HG02981 (cell line): ENCODE results near the gene ELK4.
A peak's percentile ranks its signal among the peaks of the same experiment; 100 is the strongest.

Experiments used
- ATAC-seq: cut with Tn5 transposase; IDR thresholded peaks from one replicate; pipeline ENCODE4 v1.9.1; 2021; ENCODE audit warnings: mild to moderate bottlenecking, moderate library complexity; ENCODE audit not compliant: unreplicated experiment

ELK4 gene, protein sequence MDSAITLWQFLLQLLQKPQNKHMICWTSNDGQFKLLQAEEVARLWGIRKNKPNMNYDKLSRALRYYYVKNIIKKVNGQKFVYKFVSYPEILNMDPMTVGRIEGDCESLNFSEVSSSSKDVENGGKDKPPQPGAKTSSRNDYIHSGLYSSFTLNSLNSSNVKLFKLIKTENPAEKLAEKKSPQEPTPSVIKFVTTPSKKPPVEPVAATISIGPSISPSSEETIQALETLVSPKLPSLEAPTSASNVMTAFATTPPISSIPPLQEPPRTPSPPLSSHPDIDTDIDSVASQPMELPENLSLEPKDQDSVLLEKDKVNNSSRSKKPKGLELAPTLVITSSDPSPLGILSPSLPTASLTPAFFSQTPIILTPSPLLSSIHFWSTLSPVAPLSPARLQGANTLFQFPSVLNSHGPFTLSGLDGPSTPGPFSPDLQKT

DNA sequence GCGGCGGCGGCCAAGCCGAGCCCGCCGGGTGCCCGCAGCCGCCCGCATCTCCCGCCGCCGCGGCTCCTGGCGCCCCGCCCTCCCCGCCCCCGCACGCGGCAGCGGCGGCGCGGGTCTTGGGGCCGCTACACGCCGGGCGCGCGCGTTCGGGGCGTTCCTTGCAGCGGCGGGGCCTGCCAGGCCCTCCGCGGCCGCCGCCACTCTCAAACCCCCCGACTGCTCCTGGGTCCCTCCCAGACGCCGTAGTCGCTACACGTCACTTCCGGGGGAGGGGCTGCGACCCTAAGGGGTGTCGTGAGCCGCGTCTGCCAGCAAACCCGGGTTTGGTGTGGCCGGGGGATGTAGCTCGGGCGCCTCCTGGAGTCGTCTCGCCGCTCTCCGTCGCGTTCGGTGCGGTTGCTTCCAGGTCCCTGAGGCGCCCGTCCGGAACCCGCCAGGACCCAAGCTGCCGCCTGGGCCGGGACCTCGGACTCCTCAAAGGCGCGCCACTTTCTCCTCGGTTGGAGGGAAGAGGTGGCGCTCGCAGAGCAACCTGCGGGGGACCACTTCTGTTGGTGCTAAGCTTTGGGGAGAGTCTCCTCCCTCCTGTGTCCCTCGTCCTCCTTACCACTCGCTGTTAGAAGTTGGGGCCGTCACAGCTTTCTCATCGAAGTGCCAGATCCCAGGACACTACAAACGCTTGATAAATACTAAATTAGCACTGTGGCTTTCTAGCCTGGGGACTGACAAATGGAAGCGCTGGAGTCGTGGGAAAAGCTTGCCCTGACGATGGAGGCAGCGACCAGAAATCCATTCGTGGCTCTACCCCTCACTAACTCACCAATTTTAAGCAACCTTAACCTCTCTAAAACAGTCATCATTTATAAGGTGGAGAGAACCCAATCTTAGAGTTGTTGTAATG lies at the start of gene ELK4:
Gene ELK4 (minus strand): TSS at position 244 of the 901 bp plus-strand sequence. CDS start 8,129 bp downstream, outside the sequence.
- peak; percentile 81 for ATAC-seq

DNA sequence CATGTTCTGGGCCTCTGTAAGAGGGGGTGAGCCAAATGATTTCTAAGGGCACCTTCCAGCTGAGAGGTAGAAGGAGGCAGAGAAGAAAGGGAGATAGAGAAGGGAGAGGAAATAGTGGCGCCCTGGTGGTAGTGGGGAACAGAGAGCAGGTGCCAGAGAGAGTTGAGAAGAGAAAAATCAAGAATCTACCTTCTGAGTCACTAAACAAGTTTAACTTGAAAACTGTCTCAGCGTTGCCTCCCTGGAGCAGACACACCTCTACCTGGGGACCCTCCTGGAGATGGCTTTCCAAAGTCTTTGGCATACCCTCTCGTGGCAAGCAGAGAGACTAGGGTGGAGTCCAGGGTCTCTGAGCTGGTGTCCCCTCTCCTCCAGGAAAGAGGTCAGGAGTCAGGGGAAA lies 49.6 kb upstream of the ELK4 start:
- no peak for ATAC-seq

DNA sequence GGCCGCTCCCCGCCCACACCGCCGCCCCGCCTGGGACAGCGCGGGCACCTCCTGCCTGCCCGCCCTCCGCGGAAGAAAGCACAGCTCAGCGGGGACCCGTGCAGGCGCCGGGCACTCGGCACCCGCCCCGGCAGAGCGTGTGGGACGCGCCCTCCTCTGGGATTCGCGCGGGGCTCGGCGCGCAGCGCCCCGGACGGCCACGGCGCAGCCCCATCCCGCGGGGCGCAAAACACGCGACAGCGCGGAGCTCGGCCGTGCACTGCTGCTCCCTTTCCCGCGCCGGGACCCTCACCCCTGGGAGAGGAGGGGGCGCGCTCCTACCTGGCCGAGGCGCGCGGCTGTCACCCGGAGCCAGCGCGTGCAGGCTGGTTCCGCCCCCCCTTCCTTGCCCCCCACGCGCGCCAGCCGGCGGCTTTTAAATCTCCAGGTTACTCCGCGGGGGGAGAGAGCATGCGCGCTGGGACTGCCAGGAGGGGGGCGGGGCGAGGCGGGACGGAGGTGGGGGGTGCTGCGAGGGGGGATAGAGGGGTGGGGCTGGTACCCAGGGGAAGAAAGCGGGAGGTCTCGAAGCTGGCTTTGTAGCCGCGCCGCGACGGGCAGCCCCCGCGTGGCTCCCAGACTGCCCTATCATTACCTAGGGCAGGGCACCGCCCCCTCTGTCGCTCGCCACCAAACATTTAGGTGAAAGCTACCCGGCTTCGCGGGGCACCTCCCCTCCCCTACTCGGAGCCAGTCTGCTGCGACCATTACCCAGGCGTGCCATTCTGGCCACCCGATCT lies 48.5 kb upstream of the ELK4 start, which contains the start of gene SLC45A3:
Gene SLC45A3 (minus strand): TSS at position 437 of the 779 bp plus-strand sequence. CDS start 15,853 bp downstream, outside the sequence.
- no peak for ATAC-seq

DNA sequence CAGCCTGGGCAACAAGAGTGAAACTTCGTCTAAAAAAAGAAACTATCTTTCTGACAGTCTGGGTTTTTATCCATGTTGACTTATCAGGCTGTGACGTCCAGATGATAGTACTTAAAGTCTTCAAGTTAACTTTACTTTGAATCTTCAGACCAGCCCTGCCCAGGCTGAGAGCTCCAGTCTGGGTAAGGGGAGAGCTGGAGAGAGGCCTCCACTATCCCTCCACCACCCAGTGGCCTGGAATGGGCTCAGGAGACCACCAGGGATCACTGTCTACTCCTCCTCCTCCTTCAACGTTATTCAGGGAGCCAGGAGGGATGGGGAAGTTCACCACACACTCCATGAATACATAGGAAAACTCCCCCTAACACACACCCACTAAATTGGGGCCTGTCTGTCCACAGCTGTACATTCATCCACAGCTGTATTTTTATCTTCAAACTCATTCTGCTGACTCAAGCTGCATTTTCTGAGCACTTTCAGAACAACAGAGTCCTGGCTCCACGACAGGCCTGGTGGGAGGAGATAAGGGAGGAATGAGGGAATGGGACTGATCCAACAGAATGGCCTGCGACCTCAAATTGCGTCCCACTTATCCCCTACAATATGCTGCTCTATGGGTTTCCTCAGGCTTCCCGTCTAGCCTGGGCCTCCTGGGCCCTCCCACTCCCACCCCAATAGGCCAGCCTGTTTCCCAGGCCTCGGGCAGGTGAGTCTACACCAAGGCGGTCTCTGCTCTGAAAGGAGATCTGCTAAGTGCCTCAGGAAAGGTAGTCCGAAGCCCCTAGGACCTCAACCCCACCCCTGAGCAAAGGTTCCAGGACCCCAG lies 46.7 kb upstream of the ELK4 start:
- no peak for ATAC-seq

DNA sequence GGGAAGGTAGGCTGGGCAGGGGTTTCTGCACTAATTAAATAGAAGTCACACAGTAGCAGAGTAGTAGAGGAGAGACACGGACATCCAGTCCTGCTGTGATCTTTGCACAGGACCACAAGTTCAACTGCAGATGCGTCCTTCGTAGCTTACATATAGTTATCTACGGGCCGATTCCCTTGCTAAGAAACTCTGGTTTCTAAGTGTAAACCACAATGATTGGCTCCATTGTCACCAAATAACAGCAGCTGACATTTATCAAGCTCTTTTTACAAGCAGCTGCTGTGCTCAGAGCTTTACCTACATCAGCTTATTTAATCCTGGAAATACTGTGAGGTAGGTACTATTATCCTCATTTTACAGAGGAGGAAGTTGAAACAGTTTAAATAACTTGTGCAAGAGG lies 45.4 kb upstream of the ELK4 start:
- ATAC-seq: no peak

DNA sequence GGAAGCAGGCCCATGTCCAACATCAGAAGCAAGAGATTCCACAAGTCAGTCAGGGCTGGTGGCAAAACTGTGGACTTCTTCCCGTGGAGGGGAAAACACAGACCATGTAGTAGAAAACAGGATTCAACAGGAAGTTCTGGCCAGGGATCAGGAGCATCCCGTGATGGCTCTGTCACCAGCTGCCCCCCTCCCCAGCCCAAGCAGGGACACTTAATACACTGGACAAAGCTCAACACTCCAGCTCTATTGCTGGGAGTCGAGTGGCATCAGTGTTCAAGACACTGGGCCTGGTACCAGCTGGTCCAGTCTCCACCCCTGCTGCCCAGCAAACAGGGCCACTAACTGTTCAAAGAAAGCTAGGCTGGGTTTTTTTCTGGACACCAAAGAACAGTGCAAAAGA lies 44.8 kb upstream of the ELK4 start:
- ATAC-seq: no peak

DNA sequence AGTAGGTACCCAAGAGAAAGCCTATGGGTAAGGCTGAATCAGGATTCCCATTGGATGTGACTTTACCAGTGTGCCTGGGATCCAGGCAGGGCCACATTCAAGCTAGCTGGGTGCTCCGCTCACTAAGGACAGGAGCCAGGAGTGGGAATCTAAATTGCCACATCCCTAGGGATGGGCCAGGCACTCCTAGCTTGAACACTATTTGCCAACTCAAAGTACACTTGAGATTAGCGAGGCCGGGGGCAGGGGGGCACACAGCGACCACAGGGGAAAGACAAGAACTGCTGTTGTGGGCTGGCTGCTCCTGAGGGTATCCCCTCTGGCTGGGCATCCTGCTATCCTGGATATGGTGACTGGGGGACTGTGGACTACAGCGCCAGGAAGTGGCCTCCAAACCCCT lies 44.2 kb upstream of the ELK4 start:
- no peak for ATAC-seq

DNA sequence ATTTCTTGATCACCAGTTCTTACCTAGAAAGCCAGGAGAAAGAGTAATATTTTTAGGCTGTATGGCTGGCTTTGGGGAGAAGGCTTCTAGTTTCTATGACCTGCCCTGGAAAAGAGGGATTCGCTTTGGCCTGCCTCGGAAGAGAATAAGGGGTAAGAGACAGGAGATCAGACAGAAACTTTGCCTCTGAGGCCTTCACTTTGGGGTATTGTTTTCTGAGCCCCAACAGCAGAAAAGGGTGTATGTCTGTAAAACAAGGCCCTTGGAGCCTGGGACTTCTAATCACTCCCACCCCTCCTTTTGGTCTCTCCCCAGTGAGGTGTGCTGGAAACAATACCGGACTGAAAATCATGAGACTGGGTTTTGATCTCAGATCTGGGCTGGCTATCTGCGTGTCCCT lies 43.4 kb upstream of the ELK4 start:
- no peak for ATAC-seq

DNA sequence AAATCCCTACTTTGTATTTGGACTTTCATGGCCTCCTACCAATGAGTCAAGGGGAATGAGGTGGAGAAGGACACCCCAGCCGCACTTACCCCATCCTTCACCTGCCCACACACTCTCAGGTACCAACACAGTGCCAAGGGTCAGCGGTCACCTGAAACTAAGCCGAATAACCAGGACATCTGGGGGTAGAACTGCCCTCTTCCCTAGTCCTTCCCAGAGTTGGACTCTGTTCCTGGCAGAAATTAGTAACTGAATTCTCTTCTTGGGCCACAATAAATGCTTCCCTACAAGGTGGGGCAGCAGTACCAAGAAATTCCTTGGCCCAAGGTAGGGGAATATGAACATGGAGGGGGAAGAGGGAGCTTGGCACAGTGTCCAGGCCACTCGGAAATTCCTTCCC lies 41.2 kb upstream of the ELK4 start:
- ATAC-seq: no peak

DNA sequence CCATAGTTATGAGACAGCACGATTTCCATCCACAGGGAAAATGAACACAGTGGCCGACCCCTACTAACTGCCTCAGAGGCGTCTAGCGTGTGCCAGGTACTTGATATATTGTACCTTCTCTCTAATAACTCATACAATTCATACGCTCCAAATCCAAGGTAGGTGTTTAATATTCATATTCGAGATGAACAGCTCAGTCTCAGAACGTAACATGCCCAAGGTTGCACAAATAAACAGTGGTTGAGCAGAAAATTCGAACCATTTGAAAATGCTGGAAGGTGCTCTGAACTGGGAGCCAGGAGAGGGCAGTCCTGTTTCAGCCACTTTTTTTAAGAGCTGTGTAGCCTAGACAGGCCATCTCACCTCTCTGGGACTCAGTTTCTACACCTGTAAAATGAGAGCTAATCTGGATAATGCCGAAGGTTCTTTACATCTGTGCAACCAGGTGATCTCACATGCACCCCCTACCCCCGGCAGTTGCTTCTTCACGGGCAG lies 40.6 kb upstream of the ELK4 start:
- ATAC-seq: no peak

DNA sequence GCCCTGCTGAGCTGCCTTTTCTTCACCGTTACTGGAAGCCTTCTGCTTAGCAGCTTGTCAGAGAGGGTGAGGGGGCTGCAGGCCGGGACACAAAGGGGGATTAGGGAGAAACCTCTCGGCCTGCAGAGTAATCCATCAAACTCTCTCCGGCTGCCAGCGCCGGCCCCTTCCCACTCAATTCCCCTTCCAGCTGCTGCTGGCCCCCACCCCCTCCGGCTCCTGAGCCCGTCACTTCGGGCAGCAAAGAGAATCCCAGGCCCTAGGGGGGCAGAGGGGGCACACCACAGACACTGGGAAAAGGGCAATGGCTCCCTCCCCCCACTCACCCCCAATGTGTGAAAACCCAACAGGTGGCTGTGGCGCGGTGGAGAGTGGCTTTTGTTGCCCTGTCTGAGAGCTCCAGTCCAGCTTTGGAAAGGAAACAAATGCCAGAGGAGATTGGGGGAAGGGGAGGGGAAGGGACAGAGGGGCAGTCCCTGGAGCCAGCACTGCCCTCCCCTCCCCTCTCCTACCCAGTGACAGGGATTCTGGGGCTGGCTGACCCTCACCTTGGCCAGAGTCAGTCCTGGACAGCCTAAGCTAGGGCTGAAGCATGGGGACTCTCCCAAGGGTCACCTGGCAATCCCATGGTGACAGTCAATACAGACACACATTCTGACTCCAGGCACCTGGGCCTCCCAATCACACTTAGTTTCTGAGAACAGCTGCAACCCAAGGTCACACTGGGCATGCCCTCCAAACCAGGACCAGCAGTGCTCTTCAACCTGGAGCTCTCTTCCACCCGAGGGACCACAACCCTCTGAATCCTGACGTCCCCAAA lies 39.0 kb upstream of the ELK4 start:
- no peak for ATAC-seq

DNA sequence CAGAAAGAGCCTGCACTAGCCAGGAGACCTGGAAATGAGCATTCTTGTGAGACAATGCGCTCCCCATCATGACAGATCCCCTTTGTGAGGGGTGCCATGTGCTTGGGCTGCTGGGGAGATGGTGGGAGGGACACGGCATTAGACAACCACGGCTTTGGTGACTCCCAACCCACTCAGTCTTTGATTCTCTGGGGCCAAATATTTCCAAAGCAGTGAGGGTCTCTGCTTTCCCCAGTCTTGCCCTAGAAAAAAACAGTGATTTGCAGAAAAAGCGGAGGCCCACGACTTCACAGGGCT lies 38.3 kb upstream of the ELK4 start:
- no peak for ATAC-seq

DNA sequence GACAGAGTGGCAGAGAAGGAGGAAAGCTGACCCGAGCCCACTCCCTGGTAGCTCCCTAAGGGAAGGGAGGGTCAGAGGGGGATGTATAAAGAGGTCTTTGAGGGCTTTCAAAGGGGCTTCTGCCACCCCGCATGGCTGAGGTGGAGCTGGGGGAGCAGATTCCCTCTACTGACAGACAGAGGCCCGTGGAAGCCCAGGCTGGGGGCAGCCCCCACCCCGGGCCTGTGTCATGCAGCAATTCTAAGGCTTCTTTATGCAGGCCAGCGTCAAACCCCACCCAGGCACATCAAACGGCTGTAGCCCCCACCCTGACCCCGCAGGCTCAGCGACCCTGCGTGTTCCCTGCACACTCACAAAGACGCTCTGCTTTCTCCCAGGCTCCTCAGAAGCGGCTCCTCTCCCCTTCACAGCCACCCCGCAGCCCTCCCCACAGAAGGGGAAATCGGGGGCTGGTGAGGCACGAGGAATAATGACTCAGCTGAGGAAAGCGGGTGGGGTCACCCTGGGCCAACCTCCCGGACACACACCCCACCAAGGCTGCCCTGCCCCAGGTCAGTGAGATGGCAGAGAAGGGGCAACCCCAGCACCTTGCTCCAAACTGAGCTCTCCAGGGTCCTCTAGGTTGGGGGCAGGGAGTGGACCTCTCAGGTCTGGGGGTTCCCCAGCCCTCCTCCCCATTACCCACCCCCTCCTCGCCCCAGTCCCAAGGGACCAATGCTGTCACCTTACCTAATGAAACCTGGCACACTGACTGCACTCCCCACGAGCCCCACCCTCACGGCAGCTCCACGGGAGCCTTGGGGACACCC lies 37.7 kb upstream of the ELK4 start:
- no peak for ATAC-seq

DNA sequence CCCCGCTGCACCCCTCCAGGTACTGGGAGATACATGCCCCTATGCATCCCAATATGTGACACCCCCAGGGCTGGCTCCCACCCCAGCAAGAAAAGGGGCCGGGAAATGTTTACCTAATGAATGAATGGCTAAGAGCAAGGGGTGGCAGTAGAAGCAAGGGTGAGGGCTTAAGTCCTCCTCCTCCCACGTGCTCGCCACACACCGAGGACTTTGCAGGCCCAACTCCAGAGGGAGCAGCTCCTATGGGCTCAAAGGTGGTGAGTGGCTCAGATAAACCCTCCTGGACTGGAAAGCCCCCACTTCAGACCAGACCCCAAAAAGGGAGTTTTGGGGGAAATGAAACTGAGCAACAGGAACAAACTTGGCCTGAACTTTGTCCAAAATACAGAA lies 37.1 kb upstream of the ELK4 start:
- no peak for ATAC-seq

DNA sequence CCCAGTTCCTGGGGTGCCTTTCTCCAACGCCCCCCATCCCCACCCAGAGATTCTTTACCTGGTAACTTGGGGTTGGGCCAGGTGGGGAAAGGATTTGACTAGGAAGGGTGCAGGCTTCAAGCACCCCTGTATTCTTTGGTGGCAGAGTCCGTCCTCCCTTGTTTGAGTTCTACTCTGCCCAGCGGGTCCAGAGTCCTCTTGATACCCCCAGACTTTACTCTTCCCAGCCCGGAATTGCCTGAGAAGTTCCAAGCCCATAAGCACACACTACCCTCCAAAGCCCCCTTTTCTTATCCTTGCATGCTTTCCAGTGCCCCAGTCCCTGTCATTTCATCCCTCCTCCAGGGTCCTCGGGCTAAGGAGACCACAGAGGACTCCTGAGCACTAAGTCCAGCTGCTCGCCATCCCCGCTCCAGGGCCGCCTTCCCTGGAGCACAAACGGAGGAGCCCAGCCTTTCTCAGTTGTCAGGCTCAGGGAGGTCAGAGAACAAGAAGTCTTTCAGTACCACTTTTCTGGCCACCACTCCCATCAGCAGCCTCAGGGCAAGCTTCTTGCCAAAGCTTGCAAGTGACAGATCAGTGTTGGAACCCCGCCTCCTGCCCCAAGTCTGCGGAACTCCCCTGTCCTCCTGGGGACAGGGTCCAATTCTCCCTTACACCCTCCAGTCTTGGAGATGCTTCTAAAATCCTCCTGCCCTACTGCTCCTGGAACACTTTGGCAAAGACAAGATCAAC lies 36.3 kb upstream of the ELK4 start:
- ATAC-seq: no peak

DNA sequence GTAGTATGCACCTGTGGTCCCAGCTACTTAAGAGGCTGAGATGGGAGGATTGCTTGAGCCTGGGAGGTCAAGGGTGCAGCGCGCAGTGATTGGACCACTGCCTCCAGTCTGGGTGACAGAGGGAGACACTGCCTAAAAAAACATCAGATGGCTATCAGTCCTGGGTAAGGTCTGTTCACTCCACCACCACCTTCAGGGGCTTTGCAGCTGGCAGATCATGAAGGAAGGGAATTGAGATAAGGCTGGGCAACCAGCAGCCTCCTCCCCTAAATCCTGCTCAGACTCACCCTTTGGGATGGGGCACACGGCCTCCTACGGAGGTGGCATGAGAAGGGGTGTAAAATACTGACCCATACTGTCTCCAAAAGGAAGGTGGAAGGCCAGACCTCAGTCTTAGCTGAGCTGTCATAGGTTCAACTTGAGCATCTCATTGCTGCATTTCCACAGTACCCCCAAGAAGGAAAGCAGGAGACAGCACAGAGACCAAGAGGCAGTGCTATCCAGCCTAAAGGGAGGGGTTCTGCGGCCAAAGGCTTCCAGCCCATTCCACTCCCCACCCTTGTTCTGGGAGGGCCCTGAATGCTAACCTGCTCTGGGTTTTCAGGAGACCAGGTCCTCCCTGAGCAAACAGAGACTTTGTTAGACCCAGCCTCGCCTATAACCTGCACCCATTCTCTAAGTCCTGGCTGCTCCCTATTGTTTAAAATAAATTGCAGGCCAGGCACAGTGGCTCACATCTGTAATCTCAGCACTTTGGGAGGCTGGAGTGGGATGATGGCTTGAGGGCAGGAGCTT lies 34.8 kb upstream of the ELK4 start:
- ATAC-seq: no peak
